Suprapubic skin (tissue), 4 donors: Measurements from ENCODE around the gene PARP4. TPM values are rescaled to one million over a fixed set of nuclear protein-coding genes. Genes with fewer than 3 reads are reported as not detected.
"Not testable (repeated sequence)": the region's sequence is repeated elsewhere in the genome, so short reads cannot be mapped to it uniquely, and the experiment has no call there.

Experiments used
- DNase-seq, 2 donors: peaks; one replicate each; pipeline ENCODE4 v3.0.0-alpha.2; 2019; ENCODE audit warnings: low spot score in 2 of 2
- H3K27ac ChIP-seq: fragments of 200-600 bp; sonication (generic); one replicate; pipeline ENCODE4 v1.5.1; 2019
- H3K27me3 ChIP-seq: fragments of 200-600 bp; sonication (generic); one replicate; pipeline ENCODE4 v1.5.1; 2019
- H3K36me3 ChIP-seq: fragments of 200-600 bp; sonication (generic); one replicate; pipeline ENCODE4 v1.5.1; 2019
- H3K4me1 ChIP-seq: fragments of 200-600 bp; sonication (generic); one replicate; pipeline ENCODE4 v1.5.1; 2019
- H3K4me3 ChIP-seq: fragments of 200-600 bp; sonication (generic); one replicate; pipeline ENCODE4 v1.5.1; 2019; ENCODE audit warnings: mild to moderate bottlenecking
- H3K9me3 ChIP-seq: fragments of 200-600 bp; sonication (generic); one replicate; pipeline ENCODE4 v1.5.1; 2019
- EP300 ChIP-seq: sonication (generic); formaldehyde crosslinking; IDR thresholded peaks from one replicate; pipeline ENCODE4 v1.6.1; 2017; ENCODE audit warnings: antibody characterized with exemption
- POLR2A ChIP-seq, 2 donors: fragments of 450-650 bp; IDR thresholded peaks; one replicate each; pipeline ENCODE4 v1.6.1; 2017; ENCODE audit warnings: antibody characterized with exemption in 2 of 2, mild to moderate bottlenecking in 2 of 2, moderate library complexity in 2 of 2
- POLR2AphosphoS5 ChIP-seq, 3 donors: sonication (generic); formaldehyde crosslinking; IDR thresholded peaks; one replicate each; pipeline ENCODE4 v1.6.1; 2017; ENCODE audit warnings: antibody characterized with exemption in 3 of 3
- WGBS: methylation state at CpG from one replicate; pipeline ENCODE4 v1.1.5; 2018; 5-methylcytosine and 5-hydroxymethylcytosine counted together
- total RNA-seq, 4 donors: library from RNA; depleted of rRNA; stranded (reverse); fragments of >200 nt; gene quantifications; one replicate each; pipeline ENCODE4 v1.1.0, GENCODE V29; 2016
- TF ChIP-seq, protein P1 (sequence below), 2 donors: fragments of 200-600 bp in 1 of 2; fragments of 450-650 bp in 1 of 2; sonication (generic) in 1 of 2; IDR thresholded peaks; one replicate each; pipeline ENCODE4 v1.5.1; 2016 to 2019; ENCODE audit warnings: antibody characterized with exemption in 2 of 2, mild to moderate bottlenecking in 1 of 2, moderate library complexity in 1 of 2

The PARP4 gene
- total RNA-seq, 4 donors from 2014 or later, result 22.3 to 45.0 (median 24.2) TPM

DNA sequence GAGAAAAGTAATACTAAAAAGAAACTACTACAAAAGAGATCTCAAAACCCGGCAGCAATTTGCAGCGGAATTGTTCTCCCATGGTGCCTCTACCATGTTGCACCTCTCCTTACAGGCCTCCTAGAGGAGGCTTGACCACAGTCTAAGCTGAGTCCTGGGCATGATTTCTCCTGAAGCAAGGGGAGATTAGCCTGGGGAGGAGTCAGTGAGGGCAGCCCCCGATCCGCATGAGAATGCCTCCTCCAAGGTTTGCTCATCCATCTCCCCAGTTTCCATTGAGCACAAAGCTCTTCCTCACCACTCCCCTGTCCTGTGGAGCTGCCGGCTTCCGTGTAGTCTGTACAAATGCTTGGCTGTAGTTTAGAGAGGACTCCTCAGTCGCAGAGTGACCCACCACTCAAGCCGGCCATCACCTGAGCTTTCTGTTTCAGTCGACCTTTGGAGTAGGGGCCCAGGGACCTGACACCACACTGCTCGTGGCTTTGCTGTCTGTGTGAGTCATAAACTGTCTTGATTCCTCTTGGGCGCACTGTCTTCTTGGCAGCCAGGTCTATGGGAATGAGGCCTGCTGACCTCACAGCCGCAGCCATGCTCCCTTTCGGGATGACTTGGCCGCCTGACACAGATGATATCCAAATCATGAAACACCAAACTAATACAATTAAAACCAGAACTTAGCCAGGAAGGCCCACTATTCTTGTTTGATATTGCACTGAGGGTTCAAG lies 130.9 kb downstream of the PARP4 start:
- WGBS, result 87% methylated on average over 8 of the region's 14 CpGs
- no peaks in the 10 kb centered on the region for H3K27me3 ChIP-seq
- DNase-seq, result no peak

DNA sequence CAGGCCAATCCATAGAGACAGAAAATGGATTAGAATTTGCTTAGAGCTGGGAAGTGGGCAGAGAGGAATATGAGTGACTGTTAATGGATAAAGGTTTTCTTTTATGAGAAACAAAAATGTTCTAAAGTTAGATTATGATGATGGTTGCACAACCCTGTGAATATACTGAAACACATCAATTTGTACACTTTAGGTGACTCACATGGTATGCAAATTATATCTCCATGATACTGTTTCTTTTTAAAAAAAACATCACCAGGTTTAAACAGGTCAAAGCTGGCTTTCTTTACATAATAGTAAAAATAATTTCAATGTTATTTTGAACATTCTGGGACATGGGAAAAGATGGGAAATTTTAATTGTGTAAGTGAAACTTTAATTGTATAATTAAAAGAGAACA lies 131.7 kb downstream of the PARP4 start:
- not testable (repeated sequence) for H3K4me1 ChIP-seq, H3K27ac ChIP-seq, H3K4me3 ChIP-seq, DNase-seq, H3K9me3 ChIP-seq, H3K27me3 ChIP-seq, H3K36me3 ChIP-seq

More for the DNA sequence above, 130.9 kb downstream of the PARP4 start:
- Histone ChIP-seq H3K27ac (no peak overlapping the region), H3K36me3 (no peaks in the 10 kb centered on the region), H3K4me1 (no peaks in the 10 kb centered on the region), H3K9me3 (no peaks in the 10 kb centered on the region), H3K4me3 (no peak overlapping the region)
- TF ChIP-seq EP300 (no peak), POLR2AphosphoS5 (IDR thresholded peaks at IDR 0.05) (no peak), POLR2A (IDR thresholded peaks at IDR 0.05) (no peak)
- TF ChIP-seq, protein P1, sequence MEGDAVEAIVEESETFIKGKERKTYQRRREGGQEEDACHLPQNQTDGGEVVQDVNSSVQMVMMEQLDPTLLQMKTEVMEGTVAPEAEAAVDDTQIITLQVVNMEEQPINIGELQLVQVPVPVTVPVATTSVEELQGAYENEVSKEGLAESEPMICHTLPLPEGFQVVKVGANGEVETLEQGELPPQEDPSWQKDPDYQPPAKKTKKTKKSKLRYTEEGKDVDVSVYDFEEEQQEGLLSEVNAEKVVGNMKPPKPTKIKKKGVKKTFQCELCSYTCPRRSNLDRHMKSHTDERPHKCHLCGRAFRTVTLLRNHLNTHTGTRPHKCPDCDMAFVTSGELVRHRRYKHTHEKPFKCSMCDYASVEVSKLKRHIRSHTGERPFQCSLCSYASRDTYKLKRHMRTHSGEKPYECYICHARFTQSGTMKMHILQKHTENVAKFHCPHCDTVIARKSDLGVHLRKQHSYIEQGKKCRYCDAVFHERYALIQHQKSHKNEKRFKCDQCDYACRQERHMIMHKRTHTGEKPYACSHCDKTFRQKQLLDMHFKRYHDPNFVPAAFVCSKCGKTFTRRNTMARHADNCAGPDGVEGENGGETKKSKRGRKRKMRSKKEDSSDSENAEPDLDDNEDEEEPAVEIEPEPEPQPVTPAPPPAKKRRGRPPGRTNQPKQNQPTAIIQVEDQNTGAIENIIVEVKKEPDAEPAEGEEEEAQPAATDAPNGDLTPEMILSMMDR (IDR thresholded peaks at IDR 0.05), result no peak

DNA sequence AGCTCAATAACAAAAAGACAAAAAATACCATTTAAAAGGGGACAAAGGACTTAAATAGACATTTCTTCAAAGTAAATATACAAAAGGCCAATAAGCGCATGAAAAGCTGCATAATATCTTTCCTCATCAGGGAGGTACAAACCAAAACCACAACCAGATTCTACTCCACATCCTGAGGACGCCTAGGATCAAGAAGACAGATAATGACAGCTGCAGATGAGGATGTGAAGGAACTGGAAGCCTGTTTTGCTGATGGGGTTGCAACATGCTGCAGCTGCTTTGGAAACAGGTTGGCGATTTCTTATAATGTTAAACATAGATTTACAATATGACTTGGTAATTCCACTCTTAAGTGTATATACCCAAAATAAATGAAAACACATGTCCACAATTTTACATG lies 132.4 kb downstream of the PARP4 start:
- not testable (repeated sequence) for H3K4me3 ChIP-seq, DNase-seq, H3K27me3 ChIP-seq, H3K9me3 ChIP-seq, H3K36me3 ChIP-seq, H3K27ac ChIP-seq, H3K4me1 ChIP-seq
- WGBS, result 76% methylated on average over 3 of the region's 3 CpGs

DNA sequence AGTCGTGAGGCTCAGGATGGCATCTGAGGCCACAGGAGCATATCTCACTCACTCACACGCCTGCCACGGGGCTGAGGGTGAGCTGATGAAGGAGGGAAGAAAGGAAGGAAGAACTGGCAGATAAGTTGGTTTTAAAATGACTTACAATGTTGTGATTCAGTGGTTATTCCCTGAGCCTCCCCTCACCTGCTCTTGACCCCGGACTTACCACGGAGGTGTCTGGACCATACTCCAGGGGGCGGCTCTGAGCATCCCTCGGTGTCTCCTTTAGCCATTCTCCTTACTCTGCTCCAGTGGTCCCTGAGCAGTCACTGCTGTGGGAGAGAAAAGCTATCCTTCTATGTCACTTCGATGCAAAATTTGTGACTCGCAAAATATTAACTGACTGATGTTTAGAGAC lies 141.3 kb downstream of the PARP4 start:
- H3K27me3 ChIP-seq, result peaks cover 15% of the 10 kb centered on the region
- not testable (repeated sequence) for H3K4me1 ChIP-seq, H3K9me3 ChIP-seq, DNase-seq, H3K27ac ChIP-seq, H3K4me3 ChIP-seq, H3K36me3 ChIP-seq
- 81% methylated on average over 9 of the region's 9 CpGs for WGBS

Other genes with a start within 250 kb of the PARP4 start
- under 1 TPM in 2 of 4 donors, not detected in 2; 0.42 to 0.49 TPM for gene C1QTNF9, start 203.2 kb downstream of the PARP4 start, total RNA-seq
- 10 to 100 TPM in 1 of 4 donors, 1 to 10 TPM in 2, under 1 TPM in 1; 0.24 to 21.6 (median 5.6) TPM for gene ATP12A, start 167.6 kb upstream of the PARP4 start, total RNA-seq